ENCODE data around the gene C6orf141. TPM values are rescaled to one million over a fixed set of nuclear protein-coding genes. Genes with fewer than 3 reads are reported as not detected.

Gene C6orf141
- total RNA-seq, 1 experiment from 2014 or later: 31.6 TPM

DNA sequence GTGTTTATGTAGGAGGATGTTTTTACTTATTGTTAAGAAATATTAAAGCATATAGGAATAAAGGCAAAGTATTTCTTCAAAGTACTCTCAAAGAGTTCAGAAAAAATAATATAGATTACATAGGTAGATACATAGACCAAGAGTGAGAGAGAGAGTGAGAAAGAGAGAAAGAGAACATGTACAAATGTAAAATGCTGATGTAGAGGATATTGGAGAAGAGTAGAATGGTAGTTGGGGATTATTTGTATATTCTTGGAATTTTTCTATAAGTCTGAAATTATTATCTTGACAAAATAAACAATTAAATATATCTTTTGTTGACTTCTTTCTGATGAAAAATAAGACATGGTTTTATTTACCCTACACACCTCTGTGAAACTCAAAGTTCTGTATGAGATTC, 29.2 kb downstream of the C6orf141 start:
- Histone ChIP-seq H3K9me2 (ENCODE audit: insufficient read depth) (no peaks in the 10 kb centered on the region), H3K27me3 (ENCODE audit: insufficient read depth, low read length) (no peaks in the 10 kb centered on the region), H3K36me3 (ENCODE audit: control insufficient read depth in 1 of 2, insufficient read depth in 2 of 2, low read length in 2 of 2) (no peaks in the 10 kb centered on the region), H3K27ac (ENCODE audit: low read depth, low read length) (no peak overlapping the region), H2AFZ (ENCODE audit: low read depth, low read length, poor library complexity, severe bottlenecking) (no peak overlapping the region), H3K9me3 (ENCODE audit: control insufficient read depth in 1 of 2, insufficient read depth in 1 of 2, low read depth in 1 of 2, low read length in 2 of 2) (no peaks in the 10 kb centered on the region), H3K4me3 (replicated peaks in 1 of 2; ENCODE audit: low read depth in 1 of 2, low read length in 2 of 2) (no peak overlapping the region), H3K79me2 (ENCODE audit: insufficient read depth, low read length) (no peaks in the 10 kb centered on the region), H4K20me1 (ENCODE audit: insufficient read depth) (no peaks in the 10 kb centered on the region), H3K4me2 (ENCODE audit: low read length) (no peak overlapping the region), H3K9ac (ENCODE audit: low read length) (no peak overlapping the region), H3K4me1 (ENCODE audit: control insufficient read depth in 1 of 2, insufficient read depth in 2 of 2, low read length in 2 of 2) (no peaks in the 10 kb centered on the region)
- intact Hi-C loops (cut with micrococcal nuclease): no loop called here
- CTCF ChIA-PET: no interaction called here
- DNase-seq (ENCODE audit: low read depth, low spot score) (no peak), ATAC-seq (no peak)
- RAD21 ChIA-PET (ENCODE audit: low non-redundant PET in 1 of 2, low total read pairs in 2 of 2, uncharacterized antibody in 2 of 2, unreplicated experiment in 2 of 2): no interaction called here
- POLR2A ChIA-PET: no interaction called here
- TF ChIP-seq, protein P1, sequence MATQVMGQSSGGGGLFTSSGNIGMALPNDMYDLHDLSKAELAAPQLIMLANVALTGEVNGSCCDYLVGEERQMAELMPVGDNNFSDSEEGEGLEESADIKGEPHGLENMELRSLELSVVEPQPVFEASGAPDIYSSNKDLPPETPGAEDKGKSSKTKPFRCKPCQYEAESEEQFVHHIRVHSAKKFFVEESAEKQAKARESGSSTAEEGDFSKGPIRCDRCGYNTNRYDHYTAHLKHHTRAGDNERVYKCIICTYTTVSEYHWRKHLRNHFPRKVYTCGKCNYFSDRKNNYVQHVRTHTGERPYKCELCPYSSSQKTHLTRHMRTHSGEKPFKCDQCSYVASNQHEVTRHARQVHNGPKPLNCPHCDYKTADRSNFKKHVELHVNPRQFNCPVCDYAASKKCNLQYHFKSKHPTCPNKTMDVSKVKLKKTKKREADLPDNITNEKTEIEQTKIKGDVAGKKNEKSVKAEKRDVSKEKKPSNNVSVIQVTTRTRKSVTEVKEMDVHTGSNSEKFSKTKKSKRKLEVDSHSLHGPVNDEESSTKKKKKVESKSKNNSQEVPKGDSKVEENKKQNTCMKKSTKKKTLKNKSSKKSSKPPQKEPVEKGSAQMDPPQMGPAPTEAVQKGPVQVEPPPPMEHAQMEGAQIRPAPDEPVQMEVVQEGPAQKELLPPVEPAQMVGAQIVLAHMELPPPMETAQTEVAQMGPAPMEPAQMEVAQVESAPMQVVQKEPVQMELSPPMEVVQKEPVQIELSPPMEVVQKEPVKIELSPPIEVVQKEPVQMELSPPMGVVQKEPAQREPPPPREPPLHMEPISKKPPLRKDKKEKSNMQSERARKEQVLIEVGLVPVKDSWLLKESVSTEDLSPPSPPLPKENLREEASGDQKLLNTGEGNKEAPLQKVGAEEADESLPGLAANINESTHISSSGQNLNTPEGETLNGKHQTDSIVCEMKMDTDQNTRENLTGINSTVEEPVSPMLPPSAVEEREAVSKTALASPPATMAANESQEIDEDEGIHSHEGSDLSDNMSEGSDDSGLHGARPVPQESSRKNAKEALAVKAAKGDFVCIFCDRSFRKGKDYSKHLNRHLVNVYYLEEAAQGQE (IDR thresholded peaks at IDR 0.05; ENCODE audit: low read depth): no peak
- TF ChIP-seq CEBPB (IDR thresholded peaks at IDR 0.05; ENCODE audit: low read depth): no peak
- no peak for TF ChIP-seq YY1 (IDR thresholded peaks at IDR 0.05; ENCODE audit: extremely low read depth, insufficient replicate concordance, low read depth, low read length)
- TF ChIP-seq CBX3 (IDR thresholded peaks at IDR 0.05; ENCODE audit: low read depth): no peak
- no peak for TF ChIP-seq TCF7L2 (IDR thresholded peaks at IDR 0.05; ENCODE audit: borderline replicate concordance, extremely low read depth, insufficient read depth, insufficient read length)
- no peak for TF ChIP-seq POLR2A (IDR thresholded peaks at IDR 0.05; ENCODE audit: borderline replicate concordance, extremely low read depth, insufficient read depth, insufficient read length)
- TF ChIP-seq ATF3 (IDR thresholded peaks at IDR 0.05): no peak
- TF ChIP-seq EGR1 (IDR thresholded peaks at IDR 0.05; ENCODE audit: low read depth): no peak
- TF ChIP-seq ZFX (IDR thresholded peaks at IDR 0.05): no peak
- TF ChIP-seq CTCF (IDR thresholded peaks at IDR 0.05 in 2 of 3, conservative IDR thresholded peaks at IDR 0.05 in 1 of 3; ENCODE audit: borderline replicate concordance in 1 of 3, insufficient read depth in 1 of 3, low read depth in 2 of 3, low read length in 2 of 3): no peak
- TF ChIP-seq RAD21 (IDR thresholded peaks at IDR 0.05; ENCODE audit: low read depth): no peak
- TF ChIP-seq EZH2phosphoT487 (IDR thresholded peaks at IDR 0.05; ENCODE audit: borderline replicate concordance): no peak
- TF ChIP-seq, protein P2, sequence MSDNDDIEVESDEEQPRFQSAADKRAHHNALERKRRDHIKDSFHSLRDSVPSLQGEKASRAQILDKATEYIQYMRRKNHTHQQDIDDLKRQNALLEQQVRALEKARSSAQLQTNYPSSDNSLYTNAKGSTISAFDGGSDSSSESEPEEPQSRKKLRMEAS (IDR thresholded peaks at IDR 0.05): no peak
- TF ChIP-seq ELF1 (IDR thresholded peaks at IDR 0.05; ENCODE audit: borderline replicate concordance, low read depth): no peak
- no peak for TF ChIP-seq SIN3A (IDR thresholded peaks at IDR 0.05; ENCODE audit: low read depth)
- TF ChIP-seq ZNF274 (IDR thresholded peaks at IDR 0.05; ENCODE audit: low read depth, low read length): no peak
- no peak for TF ChIP-seq POLR2AphosphoS5 (IDR thresholded peaks at IDR 0.05; ENCODE audit: low read depth, low read length)
- BruUV-seq (replicated peaks): no TSS peak

Measured in HCT116 (cell line).